ENCODE measurements around the gene DSCAM. TPM values are rescaled to one million over a fixed set of nuclear protein-coding genes. Genes with fewer than 3 reads are reported as not detected.

The DSCAM gene
- polyA plus RNA-seq, 3 donors = not detected

DNA sequence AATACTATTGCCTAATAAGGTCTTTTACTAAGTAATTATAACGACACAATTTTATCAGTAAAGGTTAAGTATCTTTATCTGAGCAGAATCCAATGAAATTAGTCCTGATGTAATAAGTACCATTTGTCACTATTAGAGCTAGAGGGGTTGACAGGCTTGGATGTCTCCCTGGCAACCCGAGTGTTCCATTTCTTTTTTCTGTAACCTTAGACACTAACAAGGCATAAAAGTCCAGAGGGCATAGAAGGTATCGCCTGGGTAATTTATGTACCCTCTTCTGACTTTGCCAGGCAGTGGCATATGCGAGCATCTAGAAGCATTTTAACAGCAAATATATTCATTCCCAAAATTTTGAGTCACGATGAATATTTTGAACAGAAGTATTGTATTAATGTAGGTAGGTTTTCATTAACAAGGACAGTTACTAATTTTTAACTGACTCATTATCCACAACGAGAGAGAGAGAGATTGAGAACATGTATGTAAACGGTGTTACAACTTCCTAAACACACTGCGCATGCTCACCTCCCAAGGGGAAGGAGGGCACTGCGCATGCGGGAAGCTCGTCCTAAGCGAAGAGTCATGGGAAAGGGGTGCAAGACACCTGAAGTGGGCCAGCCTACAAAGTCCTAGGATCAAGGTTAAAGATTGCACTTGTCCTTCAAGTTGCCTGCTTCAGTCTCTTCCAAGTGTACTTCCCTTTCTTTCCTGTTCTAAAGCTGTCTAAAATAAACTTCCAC, 423.9 kb downstream of the DSCAM start:
- Mint-ChIP-seq H3K27ac (no peak overlapping the region), H3K4me3 (no peak overlapping the region), H3K4me1 (no peaks in the 10 kb centered on the region), H3K9me3 (peaks cover 0 to 18% (median 7%) of the 10 kb centered on the region in 7 donors), H3K36me3 (no peaks in the 10 kb centered on the region), H3K27me3 (ENCODE audit: low read depth in 3 of 3) (peaks cover 0 to 2% (median 1%) of the 10 kb centered on the region in 3 donors)
- H3K27me3 ChIP-seq (ENCODE audit: control insufficient read depth in 2 of 2, insufficient read depth in 2 of 2, low read length in 2 of 2) = no peaks in the 10 kb centered on the region
- no peaks in the 10 kb centered on the region for H3K36me3 ChIP-seq (replicated peaks in 1 of 2; ENCODE audit: control insufficient read depth in 1 of 2, insufficient read depth in 2 of 2, low read length in 2 of 2)
- H4K20me1 ChIP-seq (ENCODE audit: insufficient read depth, low read length) = no peaks in the 10 kb centered on the region
- TF ChIP-seq, protein P1, sequence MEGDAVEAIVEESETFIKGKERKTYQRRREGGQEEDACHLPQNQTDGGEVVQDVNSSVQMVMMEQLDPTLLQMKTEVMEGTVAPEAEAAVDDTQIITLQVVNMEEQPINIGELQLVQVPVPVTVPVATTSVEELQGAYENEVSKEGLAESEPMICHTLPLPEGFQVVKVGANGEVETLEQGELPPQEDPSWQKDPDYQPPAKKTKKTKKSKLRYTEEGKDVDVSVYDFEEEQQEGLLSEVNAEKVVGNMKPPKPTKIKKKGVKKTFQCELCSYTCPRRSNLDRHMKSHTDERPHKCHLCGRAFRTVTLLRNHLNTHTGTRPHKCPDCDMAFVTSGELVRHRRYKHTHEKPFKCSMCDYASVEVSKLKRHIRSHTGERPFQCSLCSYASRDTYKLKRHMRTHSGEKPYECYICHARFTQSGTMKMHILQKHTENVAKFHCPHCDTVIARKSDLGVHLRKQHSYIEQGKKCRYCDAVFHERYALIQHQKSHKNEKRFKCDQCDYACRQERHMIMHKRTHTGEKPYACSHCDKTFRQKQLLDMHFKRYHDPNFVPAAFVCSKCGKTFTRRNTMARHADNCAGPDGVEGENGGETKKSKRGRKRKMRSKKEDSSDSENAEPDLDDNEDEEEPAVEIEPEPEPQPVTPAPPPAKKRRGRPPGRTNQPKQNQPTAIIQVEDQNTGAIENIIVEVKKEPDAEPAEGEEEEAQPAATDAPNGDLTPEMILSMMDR (IDR thresholded peaks at IDR 0.05) = no peak
- intact Hi-C loops (cut with micrococcal nuclease) = no loop called here
- WGBS (ENCODE audit: insufficient coverage) = 93% methylated on average over 6 of the region's 12 CpGs
- no peaks in the 10 kb centered on the region for H3K4me1 ChIP-seq (ENCODE audit: control insufficient read depth in 1 of 2, insufficient read depth in 2 of 2, low read length in 2 of 2)
- peaks cover 6 to 17% of the 10 kb centered on the region in 2 donors for H3K9me3 ChIP-seq (replicated peaks in 1 of 2; ENCODE audit: control insufficient read depth in 1 of 2, insufficient read depth in 1 of 2, low read length in 2 of 2)
- no peak overlapping the region for H3K27ac ChIP-seq (ENCODE audit: low read depth in 1 of 2, low read length in 2 of 2)
- H2AFZ ChIP-seq (ENCODE audit: insufficient read depth, low read depth, low read length, poor library complexity, severe bottlenecking) = no peak overlapping the region
- no peak overlapping the region for H3K9ac ChIP-seq (ENCODE audit: insufficient read depth, low read length, poor library complexity, severe bottlenecking)
- no peaks in the 10 kb centered on the region for H3K79me2 ChIP-seq (ENCODE audit: insufficient read depth, low read length)
- no peak overlapping the region for H3K4me3 ChIP-seq (replicated peaks in 1 of 3; ENCODE audit: low read depth in 2 of 3, low read length in 3 of 3)
- H3K4me2 ChIP-seq (replicated peaks; ENCODE audit: extremely low read depth, low read length, poor library complexity, severe bottlenecking) = no peak overlapping the region
- no peak for DNase-seq

DNA sequence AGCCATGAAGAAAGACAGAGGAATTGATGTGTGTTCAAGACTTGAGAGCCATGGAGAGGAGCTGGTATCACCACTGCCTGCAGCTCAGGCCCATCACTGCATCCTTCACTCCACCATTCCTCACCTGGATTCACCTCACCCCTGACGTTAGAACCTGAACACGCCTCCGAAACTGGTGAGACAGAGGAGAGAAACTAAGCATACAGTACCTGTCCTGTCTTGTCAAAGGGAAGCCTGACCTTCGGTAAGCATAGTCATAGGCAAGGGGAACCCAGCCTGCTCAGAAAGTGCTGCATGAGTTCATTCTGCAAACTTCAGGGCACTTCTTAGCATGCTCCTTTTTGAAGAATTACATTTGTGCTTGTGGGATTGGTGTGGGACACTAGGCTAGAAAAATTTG, 425.8 kb downstream of the DSCAM start:
- no peak for DNase-seq
- Mint-ChIP-seq H3K4me1 (no peaks in the 10 kb centered on the region), H3K36me3 (no peaks in the 10 kb centered on the region), H3K27ac (no peak overlapping the region), H3K9me3 (peaks cover 0 to 18% (median 7%) of the 10 kb centered on the region in 7 donors), H3K27me3 (ENCODE audit: low read depth in 3 of 3) (peaks cover 0 to 1% (median 0%) of the 10 kb centered on the region in 3 donors), H3K4me3 (no peak overlapping the region)
- H3K27me3 ChIP-seq (ENCODE audit: control insufficient read depth in 2 of 2, insufficient read depth in 2 of 2, low read length in 2 of 2) = no peaks in the 10 kb centered on the region
- no peak overlapping the region for H3K9ac ChIP-seq (ENCODE audit: insufficient read depth, low read length, poor library complexity, severe bottlenecking)
- 87% methylated on average over 4 of the region's 4 CpGs for WGBS (ENCODE audit: insufficient coverage)
- no peak overlapping the region for H3K4me2 ChIP-seq (replicated peaks; ENCODE audit: extremely low read depth, low read length, poor library complexity, severe bottlenecking)
- TF ChIP-seq, protein P1 (IDR thresholded peaks at IDR 0.05) = no peak
- peaks cover 3 to 21% of the 10 kb centered on the region in 2 donors for H3K9me3 ChIP-seq (replicated peaks in 1 of 2; ENCODE audit: control insufficient read depth in 1 of 2, insufficient read depth in 1 of 2, low read length in 2 of 2)
- no peaks in the 10 kb centered on the region for H3K79me2 ChIP-seq (ENCODE audit: insufficient read depth, low read length)
- no peak overlapping the region for H2AFZ ChIP-seq (ENCODE audit: insufficient read depth, low read depth, low read length, poor library complexity, severe bottlenecking)
- H3K4me3 ChIP-seq (replicated peaks in 1 of 3; ENCODE audit: low read depth in 2 of 3, low read length in 3 of 3) = no peak overlapping the region
- intact Hi-C loops (cut with micrococcal nuclease) = no loop called here
- no peaks in the 10 kb centered on the region for H3K4me1 ChIP-seq (ENCODE audit: control insufficient read depth in 1 of 2, insufficient read depth in 2 of 2, low read length in 2 of 2)
- no peaks in the 10 kb centered on the region for H4K20me1 ChIP-seq (ENCODE audit: insufficient read depth, low read length)
- no peaks in the 10 kb centered on the region for H3K36me3 ChIP-seq (replicated peaks in 1 of 2; ENCODE audit: control insufficient read depth in 1 of 2, insufficient read depth in 2 of 2, low read length in 2 of 2)
- H3K27ac ChIP-seq (ENCODE audit: low read depth in 1 of 2, low read length in 2 of 2) = no peak overlapping the region
